ENCODE measurements around the gene ARHGAP21.

DNA sequence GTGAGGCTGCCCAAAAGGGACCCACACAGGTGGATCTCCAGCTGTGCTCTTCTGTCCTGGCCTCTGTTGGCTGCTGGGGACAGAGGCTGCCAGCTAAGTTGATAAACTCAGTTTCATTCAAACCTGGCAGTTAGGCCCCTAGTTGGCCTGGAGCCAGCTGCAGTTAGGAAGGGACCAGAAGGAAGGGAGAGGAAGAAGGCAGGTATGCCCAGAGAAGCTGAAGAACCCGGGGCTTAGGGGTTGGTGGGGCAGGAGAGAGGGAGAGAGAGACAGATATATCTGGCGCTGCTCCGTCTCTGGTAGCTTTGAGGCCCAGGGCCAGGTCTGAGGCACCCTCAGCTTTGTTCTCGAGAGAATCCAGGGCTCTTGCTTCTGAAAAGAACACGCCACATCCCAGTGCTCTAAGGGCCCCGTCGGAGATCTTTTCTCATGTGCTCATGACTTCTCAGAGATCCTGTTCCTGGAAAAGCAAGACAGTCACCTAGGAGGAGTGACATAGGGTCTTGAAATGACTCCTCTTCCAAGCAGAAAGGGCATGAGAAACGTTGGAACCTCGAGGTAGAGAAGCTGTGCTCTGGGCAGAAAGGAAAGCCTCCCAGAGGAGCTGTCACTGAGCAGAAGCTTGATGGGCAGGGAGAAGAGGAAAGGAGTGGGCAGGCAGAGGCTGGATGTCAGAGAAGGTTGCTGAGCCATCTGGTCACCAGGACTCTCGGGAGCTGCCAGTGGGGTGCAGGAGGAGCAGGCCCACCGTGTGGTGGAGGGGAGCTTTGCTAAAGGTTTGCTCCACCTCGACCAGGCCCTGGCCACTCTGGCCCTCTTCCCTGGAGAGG lies 153.6 kb downstream of the ARHGAP21 start:
- TF ChIP-seq POLR2A (IDR thresholded peaks at IDR 0.05), result no peak
- TF ChIP-seq, protein P1, sequence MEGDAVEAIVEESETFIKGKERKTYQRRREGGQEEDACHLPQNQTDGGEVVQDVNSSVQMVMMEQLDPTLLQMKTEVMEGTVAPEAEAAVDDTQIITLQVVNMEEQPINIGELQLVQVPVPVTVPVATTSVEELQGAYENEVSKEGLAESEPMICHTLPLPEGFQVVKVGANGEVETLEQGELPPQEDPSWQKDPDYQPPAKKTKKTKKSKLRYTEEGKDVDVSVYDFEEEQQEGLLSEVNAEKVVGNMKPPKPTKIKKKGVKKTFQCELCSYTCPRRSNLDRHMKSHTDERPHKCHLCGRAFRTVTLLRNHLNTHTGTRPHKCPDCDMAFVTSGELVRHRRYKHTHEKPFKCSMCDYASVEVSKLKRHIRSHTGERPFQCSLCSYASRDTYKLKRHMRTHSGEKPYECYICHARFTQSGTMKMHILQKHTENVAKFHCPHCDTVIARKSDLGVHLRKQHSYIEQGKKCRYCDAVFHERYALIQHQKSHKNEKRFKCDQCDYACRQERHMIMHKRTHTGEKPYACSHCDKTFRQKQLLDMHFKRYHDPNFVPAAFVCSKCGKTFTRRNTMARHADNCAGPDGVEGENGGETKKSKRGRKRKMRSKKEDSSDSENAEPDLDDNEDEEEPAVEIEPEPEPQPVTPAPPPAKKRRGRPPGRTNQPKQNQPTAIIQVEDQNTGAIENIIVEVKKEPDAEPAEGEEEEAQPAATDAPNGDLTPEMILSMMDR (IDR thresholded peaks at IDR 0.05), result no peak

All from thyroid gland (tissue), 4 donors.